NCI-H2107 (cell line): ENCODE results near the gene C2CD5.

Experiments
- DNase-seq: peaks from one replicate; lab custom pipeline; 2025; lab: John Stamatoyannopoulos, UW

The C2CD5 gene

GRCh38 chr12:22414742-22415141, 129.6 kb downstream of the C2CD5 start:
- no peak for DNase-seq

DNA sequence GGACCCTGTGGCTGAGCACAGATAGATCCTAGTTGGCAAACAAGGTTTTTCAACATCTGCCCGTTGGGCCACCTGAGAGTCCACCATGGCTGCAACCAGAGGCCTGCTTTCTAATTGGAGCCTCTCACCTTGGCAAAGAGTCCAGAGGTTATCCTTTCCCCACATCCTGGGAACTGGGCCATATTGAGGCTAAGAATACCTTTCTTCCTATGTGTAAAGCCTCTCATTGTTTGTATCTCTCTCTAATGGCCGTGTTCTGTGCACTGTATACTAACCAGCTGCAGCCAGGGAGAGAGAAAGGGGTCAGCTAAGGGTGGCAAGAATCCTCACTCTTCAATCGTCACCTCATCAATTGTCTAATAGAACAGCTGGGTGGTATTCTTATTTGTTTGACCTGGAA, 130.8 kb downstream of the C2CD5 start:
- DNase-seq, result no peak

- no peak for DNase-seq
These were observed 131.8 kb downstream of the C2CD5 start for GRCh38 chr12:22412581-22412980.

DNA sequence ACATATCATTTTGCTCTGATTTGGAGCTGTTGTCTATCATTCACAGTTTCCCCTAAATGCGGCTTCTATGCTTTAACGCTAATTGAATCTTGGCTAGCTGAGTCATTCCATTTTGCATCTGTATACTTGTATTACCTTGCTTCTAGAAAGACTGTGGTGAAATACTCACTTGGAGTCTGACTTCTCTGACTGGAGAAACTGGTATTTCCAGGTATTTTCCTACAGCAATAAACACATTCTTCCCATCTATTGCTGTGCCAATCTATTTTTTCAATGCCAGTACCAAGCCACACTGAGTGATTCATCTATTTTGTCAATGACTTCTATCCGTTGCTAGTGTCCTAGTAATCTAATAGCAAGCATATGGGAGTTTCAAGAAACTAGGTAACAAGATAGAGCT, 133.9 kb downstream of the C2CD5 start:
- DNase-seq, result no peak

- DNase-seq, result no peak
These were observed 134.8 kb downstream of the C2CD5 start for GRCh38 chr12:22409377-22410164.

GRCh38 chr12:22408610-22409376, 135.5 kb downstream of the C2CD5 start:
- DNase-seq, result no peak

GRCh38 chr12:22407397-22407796, 136.9 kb downstream of the C2CD5 start:
- no peak for DNase-seq

- DNase-seq, result no peak
These were observed 137.7 kb downstream of the C2CD5 start for GRCh38 chr12:22406627-22407026.

GRCh38 chr12:22399464-22400180, 144.7 kb downstream of the C2CD5 start:
- no peak for DNase-seq
